ENCODE measurements around the gene UBE2J2. TPM values are rescaled to one million over a fixed set of nuclear protein-coding genes. Genes with fewer than 3 reads are reported as not detected.

The UBE2J2 gene
- total and polyA plus RNA-seq, 2 donors (not counting 3 experiments of a cell fraction or from before 2014, with no cell fraction given), result 60.7 to 80.7 TPM

- intact Hi-C loops (cut with micrococcal nuclease), result no loop called here
- Histone ChIP-seq H3K27me3 (ENCODE audit: control insufficient read depth in 2 of 2, insufficient read depth in 2 of 2, low read length in 2 of 2) (no peaks in the 10 kb centered on the region), H3K4me1 (ENCODE audit: control insufficient read depth, extremely low read depth, insufficient read depth, low read length) (no peaks in the 10 kb centered on the region), H3K9me1 (replicated peaks; ENCODE audit: control insufficient read depth, extremely low read depth, insufficient read depth, low read length) (no peaks in the 10 kb centered on the region), H3K9ac (replicated peaks; ENCODE audit: extremely low read depth, insufficient read depth, low read length) (no peak overlapping the region), H3K36me3 (ENCODE audit: control insufficient read depth in 2 of 2, extremely low read depth in 1 of 2, insufficient read depth in 2 of 2, low read length in 2 of 2) (no peaks in the 10 kb centered on the region), H2AFZ (ENCODE audit: low read depth, low read length) (no peak overlapping the region), H3K9me3 (replicated peaks; ENCODE audit: control insufficient read depth, insufficient read depth, low read length) (no peaks in the 10 kb centered on the region), H4K20me1 (replicated peaks; ENCODE audit: control insufficient read depth, extremely low read depth, insufficient read depth, low read length) (no peaks in the 10 kb centered on the region), H3K4me2 (ENCODE audit: insufficient read depth, low read length) (no peak overlapping the region), H3K4me3 (replicated peaks in 1 of 3; ENCODE audit: insufficient read depth in 1 of 3, low read depth in 1 of 3, low read length in 3 of 3) (no peak overlapping the region), H3K27ac (ENCODE audit: insufficient read depth, low read depth, low read length) (no peak overlapping the region), H3K79me2 (ENCODE audit: control insufficient read depth, insufficient read depth, low read length) (no peaks in the 10 kb centered on the region)
- no TSS peak for BruUV-seq (replicated peaks)
- TF ChIP-seq CTCF (IDR thresholded peaks at IDR 0.05; ENCODE audit: extremely low read depth in 1 of 2, insufficient read depth in 1 of 2, low read depth in 1 of 2, low read length in 2 of 2), result peak; percentile 73 to 83
- TF ChIP-seq POLR2A (IDR thresholded peaks at IDR 0.05; ENCODE audit: low read depth, low read length), result no peak
- ChIA-PET CTCF (interaction anchor here (0.6 to 5.5 kb wide), 38 partner anchors 10 to 325 kb away, joined by 3 to 286 read pairs (median 4); partner anchors contain the start of genes B3GALT6, C1orf159, ISG15 and PERM1), POLR2A (interaction anchor here (1.0 kb wide), 1 partner anchor 169 kb away, joined by 4 read pairs; no protein-coding TSS in a partner anchor)
- peak; percentile 50 for DNase-seq (ENCODE audit: low read depth, low spot score)
- FAIRE-seq, result peak; percentile 33
- dilution Hi-C loops (cut with MboI; ENCODE audit: extremely low pct_ligation_motif_present, low sequenced_read_pairs), result no loop called here
Observed at GRCh38 chr1:1291548-1292441, 18.1 kb upstream of the UBE2J2 start.

GRCh38 chr1:1291023-1291528 lies 17.4 kb upstream of the UBE2J2 start:
- Histone ChIP-seq H3K79me2 (ENCODE audit: control insufficient read depth, insufficient read depth, low read length) (no peaks in the 10 kb centered on the region), H3K9ac (replicated peaks; ENCODE audit: extremely low read depth, insufficient read depth, low read length) (no peak overlapping the region), H3K4me1 (ENCODE audit: control insufficient read depth, extremely low read depth, insufficient read depth, low read length) (no peaks in the 10 kb centered on the region), H3K36me3 (ENCODE audit: control insufficient read depth in 2 of 2, extremely low read depth in 1 of 2, insufficient read depth in 2 of 2, low read length in 2 of 2) (no peaks in the 10 kb centered on the region), H3K9me1 (replicated peaks; ENCODE audit: control insufficient read depth, extremely low read depth, insufficient read depth, low read length) (no peaks in the 10 kb centered on the region), H2AFZ (ENCODE audit: low read depth, low read length) (no peak overlapping the region), H3K4me2 (ENCODE audit: insufficient read depth, low read length) (no peak overlapping the region), H3K4me3 (replicated peaks in 1 of 3; ENCODE audit: insufficient read depth in 1 of 3, low read depth in 1 of 3, low read length in 3 of 3) (no peak overlapping the region), H3K9me3 (replicated peaks; ENCODE audit: control insufficient read depth, insufficient read depth, low read length) (no peaks in the 10 kb centered on the region), H3K27ac (ENCODE audit: insufficient read depth, low read depth, low read length) (no peak overlapping the region), H3K27me3 (ENCODE audit: control insufficient read depth in 2 of 2, insufficient read depth in 2 of 2, low read length in 2 of 2) (no peaks in the 10 kb centered on the region), H4K20me1 (replicated peaks; ENCODE audit: control insufficient read depth, extremely low read depth, insufficient read depth, low read length) (no peaks in the 10 kb centered on the region)
- DNase-seq (ENCODE audit: low read depth, low spot score) (no peak), FAIRE-seq (no peak)
- dilution Hi-C loops (cut with MboI; ENCODE audit: extremely low pct_ligation_motif_present, low sequenced_read_pairs), result no loop called here
- POLR2A ChIA-PET, result interaction anchor here (1.0 kb wide), 1 partner anchor 169 kb away, joined by 4 read pairs; no protein-coding TSS in a partner anchor
- CTCF ChIA-PET, result interaction anchor here (0.6 to 5.5 kb wide), 30 partner anchors 12 to 315 kb away, joined by 3 to 286 read pairs (median 5); partner anchors contain the start of genes B3GALT6, PERM1, SDF4 and UBE2J2
- no TSS peak for BruUV-seq (replicated peaks)
- TF ChIP-seq EZH2 (IDR thresholded peaks at IDR 0.05; ENCODE audit: borderline replicate concordance, low read depth, low read length, severe bottlenecking) (no peak), CTCF (IDR thresholded peaks at IDR 0.05; ENCODE audit: extremely low read depth in 1 of 2, insufficient read depth in 1 of 2, low read depth in 1 of 2, low read length in 2 of 2) (no peak)
- TF ChIP-seq, protein P1, sequence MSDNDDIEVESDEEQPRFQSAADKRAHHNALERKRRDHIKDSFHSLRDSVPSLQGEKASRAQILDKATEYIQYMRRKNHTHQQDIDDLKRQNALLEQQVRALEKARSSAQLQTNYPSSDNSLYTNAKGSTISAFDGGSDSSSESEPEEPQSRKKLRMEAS (IDR thresholded peaks at IDR 0.05; ENCODE audit: insufficient read depth, insufficient read length), result no peak
- intact Hi-C loops (cut with micrococcal nuclease), result no loop called here
